Adipose tissue (tissue), 3 donors: Measurements from ENCODE around the gene RGPD8. TPM values are rescaled to one million over a fixed set of nuclear protein-coding genes. Genes with fewer than 3 reads are reported as not detected.
"Not testable (repeated sequence)": the region's sequence is repeated elsewhere in the genome, so short reads cannot be mapped to it uniquely, and the experiment has no call there.

ENCODE experiments used
- H3K27ac ChIP-seq: one replicate; pipeline ENCODE4 v1.5.1; 2013; ENCODE audit warnings: low read depth, low read length
- WGBS, 3 donors: extraction: QIAGEN DNeasy Blood & Tissue Kit; methylation state at CpG; one replicate each; pipeline ENCODE4 v1.1.7; 2013; 5-methylcytosine and 5-hydroxymethylcytosine counted together
- polyA plus RNA-seq, 3 donors: library from polyadenylated mRNA; stranded (reverse); fragments of 200-250 nt; gene quantifications; one replicate each; pipeline ENCODE4 v1.2.3, GENCODE V29; 2013
- donor health status: healthy with polysubstance abuse.
- donor health status: Bipolar disorder and iron deficiency.
- donor health status: healthy.

The RGPD8 gene
- polyA plus RNA-seq, 3 donors, result 0.65 to 2.2 (median 1.6) TPM

GRCh38 chr2:112437405-112437831 lies 4.0 kb upstream of the RGPD8 start:
- 73 to 82% (median 75%) methylated on average over 16 of the region's 16 CpGs for WGBS, 3 donors
- not testable (repeated sequence) for H3K27ac ChIP-seq

GRCh38 chr2:112436993-112437392 lies 3.5 kb upstream of the RGPD8 start:
- WGBS, 3 donors, result 85 to 89% (median 86%) methylated on average over 4 to 10 of the region's 10 CpGs
- not testable (repeated sequence) for H3K27ac ChIP-seq

- WGBS, 3 donors, result 89 to 90% (median 89%) methylated on average over 17 to 18 of the region's 18 CpGs
- H3K27ac ChIP-seq, result not testable (repeated sequence)
These were observed 2.4 kb upstream of the RGPD8 start for GRCh38 chr2:112435716-112436431.

GRCh38 chr2:112434890-112435715 lies 1.7 kb upstream of the RGPD8 start:
- H3K27ac ChIP-seq, result not testable (repeated sequence)
- WGBS, 3 donors, result 71 to 79% (median 76%) methylated on average over 29 to 32 of the region's 33 CpGs

GRCh38 chr2:112433932-112434730 lies 686 bp upstream of the RGPD8 start:
- 68 to 82% (median 80%) methylated on average over 28 to 31 of the region's 31 CpGs for WGBS, 3 donors

GRCh38 chr2:112432735-112433479 lies 538 bp downstream of the RGPD8 start:
- not testable (repeated sequence) for H3K27ac ChIP-seq
- 1 to 58% (median 42%) methylated on average over 47 to 93 of the region's 98 CpGs for WGBS, 3 donors

More at GRCh38 chr2:112433932-112434730, 686 bp upstream of the RGPD8 start:
- H3K27ac ChIP-seq, result no peak overlapping the region

GRCh38 chr2:112432390-112432734 lies 1.1 kb downstream of the RGPD8 start:
- H3K27ac ChIP-seq, result not testable (repeated sequence)
- 53 to 100% (median 55%) methylated on average over 9 to 22 of the region's 22 CpGs for WGBS, 3 donors

GRCh38 chr2:112431587-112432295 lies 1.7 kb downstream of the RGPD8 start:
- not testable (repeated sequence) for H3K27ac ChIP-seq
- 91 to 92% (median 91%) methylated on average over 21 of the region's 21 CpGs for WGBS, 3 donors

- 100% methylated on average over 1 to 2 of the region's 3 CpGs; no CpG with 5 or more reads in 1 of the 3 donors for WGBS, 3 donors
- not testable (repeated sequence) for H3K27ac ChIP-seq
These were observed 8.9 kb downstream of the RGPD8 start for GRCh38 chr2:112424553-112424952.

GRCh38 chr2:112416860-112417259 lies 16.6 kb downstream of the RGPD8 start:
- 60 to 89% (median 85%) methylated on average over 3 of the region's 3 CpGs for WGBS, 3 donors
- H3K27ac ChIP-seq, result not testable (repeated sequence)

GRCh38 chr2:112360055-112360454 lies 73.4 kb downstream of the RGPD8 start:
- not testable (repeated sequence) for H3K27ac ChIP-seq
- 93 to 95% (median 95%) methylated on average over 7 of the region's 7 CpGs for WGBS, 3 donors

- 92 to 98% (median 93%) methylated on average over 2 of the region's 2 CpGs for whole genome bisulfite sequencing, 3 donors
- H3K27ac ChIP-seq, result not testable (repeated sequence)
These were observed 79.1 kb downstream of the RGPD8 start for GRCh38 chr2:112354335-112354734.

- H3K27ac ChIP-seq, result not testable (repeated sequence)
- WGBS, 3 donors, result 93 to 95% (median 95%) methylated on average over 15 of the region's 25 CpGs
These were observed 80.4 kb downstream of the RGPD8 start for GRCh38 chr2:112352809-112353603.

GRCh38 chr2:112352292-112352691 lies 81.2 kb downstream of the RGPD8 start:
- 71 to 94% (median 84%) methylated on average over 2 of the region's 2 CpGs for WGBS, 3 donors
- H3K27ac ChIP-seq, result not testable (repeated sequence)

- 87 to 93% (median 92%) methylated on average over 30 of the region's 30 CpGs for WGBS, 3 donors
- no peak overlapping the region for H3K27ac ChIP-seq
These were observed 88.1 kb downstream of the RGPD8 start for GRCh38 chr2:112345030-112346027.
